ENCODE measurements around the gene SMIM13. TPM values are rescaled to one million over a fixed set of nuclear protein-coding genes. Genes with fewer than 3 reads are reported as not detected.

Gene SMIM13
- polyA plus RNA-seq, 2 of the 4 experiments (the other 2 are of a cell fraction) = 12.7 to 12.8 TPM

DNA sequence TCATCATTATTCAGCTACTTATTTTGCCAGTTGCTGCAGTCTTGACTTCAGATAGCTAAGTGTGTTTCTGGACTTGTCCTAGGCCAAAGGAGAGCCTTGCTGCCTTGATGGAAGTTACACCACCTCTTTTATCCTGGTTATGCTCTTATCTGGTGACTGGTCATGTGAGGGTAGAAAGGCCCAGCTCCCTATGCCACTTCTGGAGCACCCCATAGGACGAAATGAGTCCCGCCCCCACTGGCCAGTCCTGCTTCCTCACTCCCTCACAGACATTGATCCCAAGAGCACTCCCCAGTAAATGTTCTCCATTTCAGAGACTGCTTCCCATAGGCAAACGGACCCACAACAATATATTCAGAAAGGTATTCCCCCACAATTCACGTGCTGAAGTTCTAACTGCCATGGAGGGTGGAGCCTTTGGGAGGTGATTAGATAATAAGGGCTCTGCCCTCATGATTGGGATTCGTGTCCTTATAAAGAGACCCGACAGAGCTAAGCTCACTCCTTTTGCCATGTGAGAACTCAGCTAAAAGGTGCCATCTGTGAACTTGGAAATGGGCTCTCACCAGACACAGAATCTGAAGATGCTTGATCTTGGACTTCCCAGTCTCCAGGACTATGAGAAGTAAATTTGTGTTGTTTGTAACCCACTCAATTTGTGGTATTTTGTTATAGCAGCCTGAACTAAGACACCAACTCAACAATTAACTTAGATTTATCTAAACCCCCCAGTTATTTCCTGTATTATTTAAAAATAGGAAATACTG lies 28.0 kb upstream of the SMIM13 start:
- no peak for DNase-seq (ENCODE audit: low read depth in 1 of 2, low spot score in 1 of 2)
- Histone ChIP-seq H3K27ac (no peak overlapping the region), H3K4me3 (no peak overlapping the region), H3K9me3 (no peaks in the 10 kb centered on the region), H3K4me1 (peaks cover 3% of the 10 kb centered on the region; the same call in 1 of the 3 replicates), H3K4me2 (no peak overlapping the region)
- ChIA-PET CTCF (interaction anchor here (0.7 to 2.0 kb wide), 6 partner anchors 11 to 431 kb away, joined by 3 to 8 read pairs (median 4); no protein-coding TSS in a partner anchor), POLR2A (no interaction called here)
- TF ChIP-seq HOXB5 (CRISPR knock-in tag; IDR thresholded peaks at IDR 0.05) = no peak
- TF ChIP-seq CEBPB (IDR thresholded peaks at IDR 0.05) = no peak
- TF ChIP-seq KDM5A (IDR thresholded peaks at IDR 0.05) = no peak
- TF ChIP-seq BHLHE40 (IDR thresholded peaks at IDR 0.05; ENCODE audit: low read depth, low read length) = no peak
- no peak for TF ChIP-seq GATA3 (IDR thresholded peaks at IDR 0.05; ENCODE audit: borderline replicate concordance)
- no peak for TF ChIP-seq CHD2 (IDR thresholded peaks at IDR 0.05; ENCODE audit: low read length, partially characterized antibody)
- no peak for TF ChIP-seq HES2 (IDR thresholded peaks at IDR 0.05)
- no peak for TF ChIP-seq KDM1A (IDR thresholded peaks at IDR 0.05; ENCODE audit: low read depth)
- no peak for TF ChIP-seq RAD21 (conservative IDR thresholded peaks at IDR 0.05 in 1 of 2, IDR thresholded peaks at IDR 0.05 in 1 of 2)
- no peak for TF ChIP-seq CBX8 (IDR thresholded peaks at IDR 0.05)
- no peak for TF ChIP-seq CBX2 (IDR thresholded peaks at IDR 0.05; ENCODE audit: borderline replicate concordance, low read depth)
- TF ChIP-seq RARB (CRISPR knock-in tag; IDR thresholded peaks at IDR 0.05) = no peak
- no peak for TF ChIP-seq TP53 (CRISPR knock-in tag; IDR thresholded peaks at IDR 0.05)
- TF ChIP-seq PHF8 (IDR thresholded peaks at IDR 0.05; ENCODE audit: borderline replicate concordance, low read depth) = no peak
- no peak for TF ChIP-seq ZFP36 (IDR thresholded peaks at IDR 0.05; ENCODE audit: borderline replicate concordance, partially characterized antibody)
- no peak for TF ChIP-seq HDAC2 (IDR thresholded peaks at IDR 0.05)
- no peak for ATAC-seq
- no peak for FAIRE-seq
- 86% methylated on average over 4 of the region's 6 CpGs for WGBS (ENCODE audit: missing lambda C conversion rate)

GRCh38 chr6:11066505-11067347 lies 26.9 kb upstream of the SMIM13 start:
- TF ChIP-seq, protein P1, sequence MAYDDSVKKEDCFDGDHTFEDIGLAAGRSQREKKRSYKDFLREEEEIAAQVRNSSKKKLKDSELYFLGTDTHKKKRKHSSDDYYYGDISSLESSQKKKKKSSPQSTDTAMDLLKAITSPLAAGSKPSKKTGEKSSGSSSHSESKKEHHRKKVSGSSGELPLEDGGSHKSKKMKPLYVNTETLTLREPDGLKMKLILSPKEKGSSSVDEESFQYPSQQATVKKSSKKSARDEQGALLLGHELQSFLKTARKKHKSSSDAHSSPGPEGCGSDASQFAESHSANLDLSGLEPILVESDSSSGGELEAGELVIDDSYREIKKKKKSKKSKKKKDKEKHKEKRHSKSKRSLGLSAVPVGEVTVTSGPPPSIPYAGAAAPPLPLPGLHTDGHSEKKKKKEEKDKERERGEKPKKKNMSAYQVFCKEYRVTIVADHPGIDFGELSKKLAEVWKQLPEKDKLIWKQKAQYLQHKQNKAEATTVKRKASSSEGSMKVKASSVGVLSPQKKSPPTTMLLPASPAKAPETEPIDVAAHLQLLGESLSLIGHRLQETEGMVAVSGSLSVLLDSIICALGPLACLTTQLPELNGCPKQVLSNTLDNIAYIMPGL (CRISPR knock-in tag; IDR thresholded peaks at IDR 0.05; ENCODE audit: borderline replicate concordance) = no peak
- no peak for TF ChIP-seq MAZ (IDR thresholded peaks at IDR 0.05; ENCODE audit: borderline replicate concordance, low read depth, low read length)
- Histone ChIP-seq H3K9me3 (no peaks in the 10 kb centered on the region), H3K4me2 (no peak overlapping the region), H3K27ac (no peak overlapping the region), H3K4me3 (no peak overlapping the region), H3K4me1 (peaks cover 3% of the 10 kb centered on the region; the same call in 1 of the 3 replicates)
- ChIA-PET POLR2A (no interaction called here), CTCF (interaction anchor here (0.6 to 2.0 kb wide), 12 partner anchors 13 to 586 kb away, joined by 3 to 8 read pairs (median 3); no protein-coding TSS in a partner anchor)
- no peak for DNase-seq (ENCODE audit: low read depth in 1 of 2, low spot score in 1 of 2)
- no peak for ATAC-seq
- no peak for FAIRE-seq
- 82% methylated on average over 6 of the region's 6 CpGs for WGBS (ENCODE audit: missing lambda C conversion rate)

DNA sequence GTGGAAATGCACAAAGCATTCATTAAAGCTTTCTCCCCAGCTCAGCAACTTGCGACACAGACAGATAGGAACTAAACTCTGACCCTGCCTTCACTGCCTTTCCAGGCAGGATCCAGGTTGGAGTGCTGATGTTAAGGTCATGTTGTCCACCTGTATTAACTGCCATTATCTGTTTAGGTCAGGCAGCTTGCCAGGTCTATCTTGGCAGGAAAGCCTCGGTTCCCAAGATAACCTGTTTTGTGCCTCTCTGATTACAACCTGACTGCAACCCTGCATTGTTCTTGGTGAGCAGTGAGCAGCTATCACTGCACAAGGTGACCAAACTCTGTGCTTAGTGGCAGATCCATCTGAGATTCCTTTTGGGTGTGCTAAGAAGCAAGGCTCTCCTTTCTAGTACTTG lies 26.3 kb upstream of the SMIM13 start:
- WGBS (ENCODE audit: missing lambda C conversion rate) = 67% methylated on average over 2 of the region's 2 CpGs
- ChIA-PET POLR2A (no interaction called here), CTCF (interaction anchor here (0.6 to 1.5 kb wide), 8 partner anchors 13 to 586 kb away, joined by 3 to 8 read pairs (median 3); no protein-coding TSS in a partner anchor)
- no peak for TF ChIP-seq REST (IDR thresholded peaks at IDR 0.05)
- TF ChIP-seq MAZ (IDR thresholded peaks at IDR 0.05; ENCODE audit: borderline replicate concordance, low read depth, low read length) = no peak
- TF ChIP-seq EHF (CRISPR knock-in tag; IDR thresholded peaks at IDR 0.05) = no peak
- no peak for TF ChIP-seq NR3C1 (IDR thresholded peaks at IDR 0.05)
- H3K9me3 ChIP-seq = no peaks in the 10 kb centered on the region
- no peak for ATAC-seq
- peaks cover 3% of the 10 kb centered on the region; the same call in 1 of the 3 replicates for H3K4me1 ChIP-seq
- no peak overlapping the region for H3K27ac ChIP-seq
- DNase-seq (ENCODE audit: low read depth in 1 of 2, low spot score in 1 of 2) = no peak
- no peak overlapping the region for H3K4me3 ChIP-seq
- H3K4me2 ChIP-seq = no peak overlapping the region
- no peak for FAIRE-seq

Data from A549 (cell line).